ENCODE measurements around the gene ACER2. TPM values are rescaled to one million over a fixed set of nuclear protein-coding genes. Genes with fewer than 3 reads are reported as not detected.
"Not testable (repeated sequence)": the region's sequence is repeated elsewhere in the genome, so short reads cannot be mapped to it uniquely, and the experiment has no call there.

ACER2 gene
- total and polyA plus RNA-seq, 2 donors = 0.71 to 2.0 TPM

GRCh38 chr9:19413456-19413855 lies 4.6 kb downstream of the ACER2 start:
- not testable (repeated sequence) for H3K36me3 ChIP-seq (ENCODE audit: control insufficient read depth in 2 of 2, insufficient read depth in 2 of 2, low read length in 1 of 2); H3K9me3 ChIP-seq (ENCODE audit: control insufficient read depth in 2 of 2, insufficient read depth in 1 of 2, low read length in 1 of 2); H3K27ac ChIP-seq (ENCODE audit: low read depth in 1 of 2, low read length in 1 of 2); H3K4me3 ChIP-seq (ENCODE audit: low read length in 2 of 2); H3K27me3 ChIP-seq (ENCODE audit: control insufficient read depth in 2 of 2, insufficient read depth in 1 of 2, low read length in 1 of 2); DNase-seq (ENCODE audit: low read depth in 6 of 9, low spot score in 9 of 9)
- H3K4me1 ChIP-seq (ENCODE audit: control insufficient read depth in 2 of 2, insufficient read depth in 2 of 2, low read length in 2 of 2) = peaks cover under 1 to 12% of the 10 kb centered on the region in 2 donors
- WGBS = 97% methylated on average over 3 of the region's 3 CpGs

GRCh38 chr9:19416143-19416542 lies 7.3 kb downstream of the ACER2 start:
- no peak overlapping the region for H3K4me3 ChIP-seq (ENCODE audit: low read length in 2 of 2)
- no peaks in the 10 kb centered on the region for H3K27me3 ChIP-seq (ENCODE audit: control insufficient read depth in 2 of 2, insufficient read depth in 1 of 2, low read length in 1 of 2)
- H3K27ac ChIP-seq (ENCODE audit: low read depth in 1 of 2, low read length in 1 of 2) = no peak overlapping the region
- no peaks in the 10 kb centered on the region for H3K36me3 ChIP-seq (ENCODE audit: control insufficient read depth in 2 of 2, insufficient read depth in 2 of 2, low read length in 1 of 2)
- H3K4me1 ChIP-seq (ENCODE audit: control insufficient read depth in 2 of 2, insufficient read depth in 2 of 2, low read length in 2 of 2) = no peaks in the 10 kb centered on the region
- WGBS = 99% methylated on average over 2 of the region's 2 CpGs
- no peaks in the 10 kb centered on the region for H3K9me3 ChIP-seq (ENCODE audit: control insufficient read depth in 2 of 2, insufficient read depth in 1 of 2, low read length in 1 of 2)
- no peak for DNase-seq (ENCODE audit: low read depth in 6 of 9, low spot score in 9 of 9)

- Histone ChIP-seq H3K9me3 (ENCODE audit: control insufficient read depth in 2 of 2, insufficient read depth in 1 of 2, low read length in 1 of 2) (no peaks in the 10 kb centered on the region), H3K36me3 (ENCODE audit: control insufficient read depth in 2 of 2, insufficient read depth in 2 of 2, low read length in 1 of 2) (peaks cover 0 to 4% of the 10 kb centered on the region in 2 donors), H3K4me1 (ENCODE audit: control insufficient read depth in 2 of 2, insufficient read depth in 2 of 2, low read length in 2 of 2) (no peaks in the 10 kb centered on the region), H3K27ac (ENCODE audit: low read depth in 1 of 2, low read length in 1 of 2) (no peak overlapping the region), H3K4me3 (ENCODE audit: low read length in 2 of 2) (no peak overlapping the region), H3K27me3 (ENCODE audit: control insufficient read depth in 2 of 2, insufficient read depth in 1 of 2, low read length in 1 of 2) (no peaks in the 10 kb centered on the region)
- WGBS = 98% methylated on average over 1 of the region's 1 CpG
- no peak for DNase-seq (ENCODE audit: low read depth in 6 of 9, low spot score in 9 of 9)
Measured at GRCh38 chr9:19420877-19421276, 12.1 kb downstream of the ACER2 start.

- H3K4me1 ChIP-seq (ENCODE audit: control insufficient read depth in 2 of 2, insufficient read depth in 2 of 2, low read length in 2 of 2) = no peaks in the 10 kb centered on the region
- no peak overlapping the region for H3K4me3 ChIP-seq (ENCODE audit: low read length in 2 of 2)
- H3K36me3 ChIP-seq (ENCODE audit: control insufficient read depth in 2 of 2, insufficient read depth in 2 of 2, low read length in 1 of 2) = peaks cover 0 to 5% of the 10 kb centered on the region in 2 donors
- H3K27me3 ChIP-seq (ENCODE audit: control insufficient read depth in 2 of 2, insufficient read depth in 1 of 2, low read length in 1 of 2) = no peaks in the 10 kb centered on the region
- 98% methylated on average over 3 of the region's 3 CpGs for WGBS
- H3K27ac ChIP-seq (ENCODE audit: low read depth in 1 of 2, low read length in 1 of 2) = no peak overlapping the region
- H3K9me3 ChIP-seq (ENCODE audit: control insufficient read depth in 2 of 2, insufficient read depth in 1 of 2, low read length in 1 of 2) = no peaks in the 10 kb centered on the region
- DNase-seq (ENCODE audit: low read depth in 6 of 9, low spot score in 9 of 9) = no peak
Measured at GRCh38 chr9:19423163-19423562, 14.4 kb downstream of the ACER2 start.

- no peaks in the 10 kb centered on the region for H3K9me3 ChIP-seq (ENCODE audit: control insufficient read depth in 2 of 2, insufficient read depth in 1 of 2, low read length in 1 of 2)
- H3K4me1 ChIP-seq (ENCODE audit: control insufficient read depth in 2 of 2, insufficient read depth in 2 of 2, low read length in 2 of 2) = no peaks in the 10 kb centered on the region
- no peak overlapping the region for H3K4me3 ChIP-seq (ENCODE audit: low read length in 2 of 2)
- H3K36me3 ChIP-seq (ENCODE audit: control insufficient read depth in 2 of 2, insufficient read depth in 2 of 2, low read length in 1 of 2) = peaks cover 0 to 5% of the 10 kb centered on the region in 2 donors
- H3K27me3 ChIP-seq (ENCODE audit: control insufficient read depth in 2 of 2, insufficient read depth in 1 of 2, low read length in 1 of 2) = no peaks in the 10 kb centered on the region
- H3K27ac ChIP-seq (ENCODE audit: low read depth in 1 of 2, low read length in 1 of 2) = no peak overlapping the region
- WGBS = 92% methylated on average over 3 of the region's 3 CpGs
- DNase-seq (ENCODE audit: low read depth in 6 of 9, low spot score in 9 of 9) = no peak
Measured at GRCh38 chr9:19424176-19424779, 15.5 kb downstream of the ACER2 start.

- peaks cover 0 to 7% of the 10 kb centered on the region in 2 donors for H3K36me3 ChIP-seq (ENCODE audit: control insufficient read depth in 2 of 2, insufficient read depth in 2 of 2, low read length in 1 of 2)
- H3K9me3 ChIP-seq (ENCODE audit: control insufficient read depth in 2 of 2, insufficient read depth in 1 of 2, low read length in 1 of 2) = no peaks in the 10 kb centered on the region
- no peaks in the 10 kb centered on the region for H3K27me3 ChIP-seq (ENCODE audit: control insufficient read depth in 2 of 2, insufficient read depth in 1 of 2, low read length in 1 of 2)
- H3K4me1 ChIP-seq (ENCODE audit: control insufficient read depth in 2 of 2, insufficient read depth in 2 of 2, low read length in 2 of 2) = no peaks in the 10 kb centered on the region
- H3K27ac ChIP-seq (ENCODE audit: low read depth in 1 of 2, low read length in 1 of 2) = no peak overlapping the region
- 95% methylated on average over 2 of the region's 2 CpGs for WGBS
- DNase-seq (ENCODE audit: low read depth in 6 of 9, low spot score in 9 of 9) = no peak
- no peak overlapping the region for H3K4me3 ChIP-seq (ENCODE audit: low read length in 2 of 2)
Measured at GRCh38 chr9:19429595-19429994, 20.8 kb downstream of the ACER2 start.

GRCh38 chr9:19430201-19430760 lies 21.5 kb downstream of the ACER2 start:
- Histone ChIP-seq H3K4me1 (ENCODE audit: control insufficient read depth in 2 of 2, insufficient read depth in 2 of 2, low read length in 2 of 2) (no peaks in the 10 kb centered on the region), H3K36me3 (ENCODE audit: control insufficient read depth in 2 of 2, insufficient read depth in 2 of 2, low read length in 1 of 2) (peaks cover 0 to 4% of the 10 kb centered on the region in 2 donors), H3K27ac (ENCODE audit: low read depth in 1 of 2, low read length in 1 of 2) (no peak overlapping the region), H3K4me3 (ENCODE audit: low read length in 2 of 2) (no peak overlapping the region), H3K27me3 (ENCODE audit: control insufficient read depth in 2 of 2, insufficient read depth in 1 of 2, low read length in 1 of 2) (no peaks in the 10 kb centered on the region), H3K9me3 (ENCODE audit: control insufficient read depth in 2 of 2, insufficient read depth in 1 of 2, low read length in 1 of 2) (no peaks in the 10 kb centered on the region)
- 98% methylated on average over 2 of the region's 2 CpGs for WGBS
- DNase-seq (ENCODE audit: low read depth in 6 of 9, low spot score in 9 of 9) = no peak

GRCh38 chr9:19431361-19432171 lies 22.8 kb downstream of the ACER2 start:
- Histone ChIP-seq H3K27ac (ENCODE audit: low read depth in 1 of 2, low read length in 1 of 2) (no peak overlapping the region), H3K4me3 (ENCODE audit: low read length in 2 of 2) (no peak overlapping the region), H3K27me3 (ENCODE audit: control insufficient read depth in 2 of 2, insufficient read depth in 1 of 2, low read length in 1 of 2) (no peaks in the 10 kb centered on the region), H3K36me3 (ENCODE audit: control insufficient read depth in 2 of 2, insufficient read depth in 2 of 2, low read length in 1 of 2) (peaks cover 0 to 2% of the 10 kb centered on the region in 2 donors), H3K4me1 (ENCODE audit: control insufficient read depth in 2 of 2, insufficient read depth in 2 of 2, low read length in 2 of 2) (no peaks in the 10 kb centered on the region), H3K9me3 (ENCODE audit: control insufficient read depth in 2 of 2, insufficient read depth in 1 of 2, low read length in 1 of 2) (no peaks in the 10 kb centered on the region)
- 94% methylated on average over 14 of the region's 14 CpGs for WGBS
- DNase-seq (ENCODE audit: low read depth in 6 of 9, low spot score in 9 of 9) = no peak

- Histone ChIP-seq H3K36me3 (ENCODE audit: control insufficient read depth in 2 of 2, insufficient read depth in 2 of 2, low read length in 1 of 2) (peaks cover 0 to 2% of the 10 kb centered on the region in 2 donors), H3K4me1 (ENCODE audit: control insufficient read depth in 2 of 2, insufficient read depth in 2 of 2, low read length in 2 of 2) (no peaks in the 10 kb centered on the region), H3K9me3 (ENCODE audit: control insufficient read depth in 2 of 2, insufficient read depth in 1 of 2, low read length in 1 of 2) (no peaks in the 10 kb centered on the region), H3K4me3 (ENCODE audit: low read length in 2 of 2) (no peak overlapping the region), H3K27me3 (ENCODE audit: control insufficient read depth in 2 of 2, insufficient read depth in 1 of 2, low read length in 1 of 2) (no peaks in the 10 kb centered on the region), H3K27ac (ENCODE audit: low read depth in 1 of 2, low read length in 1 of 2) (no peak overlapping the region)
- no peak for DNase-seq (ENCODE audit: low read depth in 6 of 9, low spot score in 9 of 9)
Measured at GRCh38 chr9:19432473-19432872, 23.7 kb downstream of the ACER2 start.

All from thymus (tissue), 11 donors.